Stimulated activated naive CD4-positive, alpha-beta T cell treated with Interleukin-2 at 50 U/mL for 16 hours (primary cell): ENCODE results near the gene PRDM8.
"Not testable (repeated sequence)": the region's sequence is repeated elsewhere in the genome, so short reads cannot be mapped to it uniquely, and the experiment has no call there.

ENCODE experiments used
- DNase-seq: peaks from one replicate; lab custom pipeline; 2025; lab: John Stamatoyannopoulos, UW

The PRDM8 gene

GRCh38 chr4:80228460-80228859 is 31.2 kb downstream of the PRDM8 start:
- DNase-seq, result no peak

DNA sequence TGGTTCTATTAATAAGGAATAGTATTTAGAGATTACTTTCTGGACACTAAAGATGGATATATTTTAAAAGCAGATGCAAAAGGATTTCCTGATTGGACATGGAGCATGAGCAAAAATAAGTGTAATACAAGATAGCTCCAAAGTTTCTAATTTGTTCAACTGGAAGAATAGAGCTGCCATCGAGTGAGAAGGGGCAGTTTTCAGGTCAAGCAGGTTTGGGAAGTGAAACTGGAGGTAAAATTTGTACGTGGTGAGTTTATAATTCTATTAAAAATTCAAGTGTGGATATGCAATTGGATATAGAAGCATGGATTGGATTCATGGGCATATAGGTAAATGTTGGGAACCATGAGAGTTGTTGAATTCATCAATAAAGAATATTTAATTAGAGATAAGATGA is 31.8 kb downstream of the PRDM8 start:
- DNase-seq, result no peak

- no peak for DNase-seq
Measured at GRCh38 chr4:80229590-80229989, 32.3 kb downstream of the PRDM8 start.

GRCh38 chr4:80231180-80231579 is 33.9 kb downstream of the PRDM8 start:
- DNase-seq, result no peak

DNA sequence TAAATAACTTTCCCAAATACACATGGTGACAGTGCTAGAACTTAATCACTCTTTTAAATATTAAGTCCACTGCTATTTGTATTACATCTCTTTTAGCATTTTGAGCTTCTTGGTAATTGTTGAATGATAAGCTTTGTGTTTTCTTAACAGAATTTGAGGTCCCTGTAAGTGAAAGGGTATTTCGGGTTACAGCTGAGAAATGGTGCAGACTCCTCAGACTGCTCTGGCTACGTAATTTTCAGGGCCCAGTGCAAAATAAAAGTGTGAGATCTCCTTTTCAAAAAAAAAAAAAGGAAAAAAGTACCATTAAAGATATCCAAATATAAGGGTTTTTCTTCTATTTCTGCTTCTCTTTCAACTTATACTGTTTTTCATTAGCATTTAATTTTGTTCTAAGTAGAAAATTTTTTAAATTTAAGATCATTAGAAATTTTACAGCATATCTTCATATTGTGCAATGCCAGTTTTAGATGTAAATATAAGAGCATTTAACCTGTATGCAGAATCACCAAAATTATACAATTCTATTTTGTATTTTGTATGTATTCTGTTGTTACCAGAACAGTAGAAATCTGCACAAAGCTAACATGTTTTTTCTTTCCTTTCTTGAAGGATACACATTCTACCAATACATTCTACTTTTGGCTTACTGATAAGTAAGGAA is 35.5 kb downstream of the PRDM8 start:
- no peak for DNase-seq

DNA sequence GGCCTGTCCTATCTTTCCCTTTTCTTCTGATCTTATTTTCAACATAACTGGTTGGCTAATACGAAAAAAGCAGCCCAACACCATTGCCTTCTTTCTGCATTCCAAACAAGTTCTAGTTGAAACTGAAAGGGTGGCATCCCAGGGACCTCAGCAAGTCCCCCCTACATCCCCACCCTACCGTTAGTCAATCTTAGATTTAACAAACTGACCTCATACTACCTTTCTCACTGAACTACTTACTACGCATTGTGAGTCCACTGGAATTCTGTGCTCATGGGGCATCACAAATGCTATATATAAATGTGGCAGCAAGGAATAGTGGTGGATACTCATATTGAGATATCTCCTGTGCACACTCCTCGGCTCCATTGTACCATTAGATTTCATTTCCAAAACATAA is 36.1 kb downstream of the PRDM8 start:
- DNase-seq, result no peak

GRCh38 chr4:80235451-80235850 is 38.1 kb downstream of the PRDM8 start:
- no peak for DNase-seq

- DNase-seq, result no peak
Measured at GRCh38 chr4:80237992-80238391, 40.7 kb downstream of the PRDM8 start.

GRCh38 chr4:80239480-80240150 is 42.3 kb downstream of the PRDM8 start:
- DNase-seq, result no peak

- DNase-seq, result no peak
Measured at GRCh38 chr4:80240976-80241375, 43.7 kb downstream of the PRDM8 start.

GRCh38 chr4:80243274-80244018 is 46.1 kb downstream of the PRDM8 start:
- DNase-seq, result no peak

DNA sequence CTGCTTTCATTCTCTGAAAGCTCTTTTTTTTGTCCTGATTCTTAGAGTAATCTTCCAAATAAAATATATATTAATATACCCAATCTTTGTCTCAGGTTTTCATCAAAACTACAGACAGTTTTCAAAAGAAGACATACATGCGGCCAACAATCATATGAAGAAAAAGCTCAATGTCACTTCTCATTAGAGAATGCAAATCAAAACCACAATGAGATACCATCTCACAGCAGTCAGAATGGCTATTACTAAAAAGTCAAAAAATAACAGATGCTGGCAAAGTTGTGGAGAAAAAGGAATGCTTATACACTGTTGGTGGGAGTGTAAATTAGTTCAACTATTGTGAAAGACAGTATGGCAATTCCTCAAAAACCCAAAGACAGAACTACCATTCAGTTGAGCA is 50.2 kb downstream of the PRDM8 start:
- not testable (repeated sequence) for DNase-seq

- DNase-seq, result no peak
Measured at GRCh38 chr4:80249144-80249543, 51.8 kb downstream of the PRDM8 start.

DNA sequence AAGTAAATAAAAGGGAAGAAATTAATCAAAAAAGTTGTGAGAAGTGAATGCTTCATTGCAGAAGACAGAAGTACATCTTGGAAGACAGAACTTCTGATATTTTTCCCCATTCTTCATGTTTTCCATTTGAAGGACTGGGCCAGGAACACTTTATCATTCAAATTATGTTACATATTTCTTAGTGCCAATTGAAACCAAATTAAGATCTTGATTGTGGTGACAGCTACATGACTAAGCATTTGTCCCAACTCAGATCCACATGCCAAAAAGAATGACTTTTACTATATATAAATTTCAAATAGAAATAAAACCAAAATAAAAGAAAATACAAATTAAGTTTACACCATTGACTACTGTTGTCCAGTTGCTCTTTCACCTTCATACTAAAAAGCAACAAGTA is 55.1 kb downstream of the PRDM8 start:
- no peak for DNase-seq

DNA sequence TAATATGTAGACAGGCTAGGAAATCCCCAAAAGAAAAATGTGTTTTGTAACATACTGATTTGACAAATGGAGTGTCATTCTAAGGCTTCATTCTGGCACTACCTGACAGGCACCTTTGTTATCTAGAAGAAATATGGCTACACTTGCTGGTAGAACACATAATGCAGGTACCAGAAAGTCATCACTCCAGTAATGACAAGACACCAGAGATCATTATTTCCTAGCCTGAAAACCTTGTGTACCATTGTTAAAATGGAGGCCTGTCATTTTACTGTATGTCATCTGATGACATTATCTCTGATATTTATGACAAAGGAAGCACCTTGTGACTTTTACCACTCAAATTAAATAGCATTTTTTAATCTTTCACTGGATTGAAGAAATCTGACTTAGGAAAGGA is 55.6 kb downstream of the PRDM8 start:
- no peak for DNase-seq

DNA sequence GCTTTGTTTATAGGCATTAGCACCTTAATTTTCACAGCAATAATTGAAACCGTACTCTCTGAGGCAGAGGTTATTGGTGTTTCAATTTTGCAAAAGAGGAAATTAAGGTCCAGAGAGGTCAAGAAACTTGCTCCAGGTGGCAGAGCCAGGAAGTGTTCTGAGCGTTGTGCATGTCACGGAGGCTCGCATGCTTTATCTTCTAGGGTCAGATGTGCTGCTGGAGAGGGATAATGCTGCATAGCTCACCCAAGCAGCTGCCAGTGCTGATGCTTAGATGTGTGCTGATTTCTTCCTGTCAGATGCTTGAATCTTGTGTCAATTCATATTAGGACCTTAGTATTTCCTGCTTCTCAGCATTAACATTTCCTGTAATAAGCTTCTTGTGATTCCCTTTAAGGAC is 56.2 kb downstream of the PRDM8 start:
- no peak for DNase-seq
